NCI-H2107 treated with DMSO at 0.1 percent for 48 hours (cell line): ENCODE data around the gene STK17A.

Source experiments
- DNase-seq: peaks from one replicate; lab custom pipeline; 2025; ENCODE audit not compliant: unreplicated experiment; lab: John Stamatoyannopoulos, UW

STK17A gene

GRCh38 chr7:43630482-43630881 lies 47.6 kb downstream of the STK17A start:
- DNase-seq = no peak

GRCh38 chr7:43631559-43631958 lies 48.7 kb downstream of the STK17A start:
- DNase-seq = no peak

- DNase-seq = no peak
Measured at GRCh38 chr7:43632746-43633145, 49.8 kb downstream of the STK17A start.

DNA sequence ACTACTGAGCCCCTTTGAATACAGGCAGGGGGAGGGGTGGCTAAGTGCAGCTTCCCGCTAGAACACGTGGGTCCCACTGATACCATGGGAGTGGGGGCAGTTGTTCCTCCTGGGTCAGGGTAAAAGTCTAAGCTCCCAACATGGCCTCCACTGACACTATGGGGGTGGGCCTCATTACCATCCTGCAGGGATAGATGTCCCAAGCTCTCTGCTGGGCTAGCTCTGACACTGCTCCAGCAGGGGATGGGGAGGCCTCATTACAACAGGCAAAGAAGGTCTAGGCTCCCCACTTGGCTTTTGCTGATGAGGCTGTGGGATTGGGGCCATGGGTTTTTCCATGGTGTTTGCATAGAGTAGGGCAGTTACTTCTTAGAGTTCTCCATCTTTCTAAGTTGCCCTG lies 51.5 kb downstream of the STK17A start:
- DNase-seq = no peak

- no peak for DNase-seq
Measured at GRCh38 chr7:43636093-43636492, 53.2 kb downstream of the STK17A start.

DNA sequence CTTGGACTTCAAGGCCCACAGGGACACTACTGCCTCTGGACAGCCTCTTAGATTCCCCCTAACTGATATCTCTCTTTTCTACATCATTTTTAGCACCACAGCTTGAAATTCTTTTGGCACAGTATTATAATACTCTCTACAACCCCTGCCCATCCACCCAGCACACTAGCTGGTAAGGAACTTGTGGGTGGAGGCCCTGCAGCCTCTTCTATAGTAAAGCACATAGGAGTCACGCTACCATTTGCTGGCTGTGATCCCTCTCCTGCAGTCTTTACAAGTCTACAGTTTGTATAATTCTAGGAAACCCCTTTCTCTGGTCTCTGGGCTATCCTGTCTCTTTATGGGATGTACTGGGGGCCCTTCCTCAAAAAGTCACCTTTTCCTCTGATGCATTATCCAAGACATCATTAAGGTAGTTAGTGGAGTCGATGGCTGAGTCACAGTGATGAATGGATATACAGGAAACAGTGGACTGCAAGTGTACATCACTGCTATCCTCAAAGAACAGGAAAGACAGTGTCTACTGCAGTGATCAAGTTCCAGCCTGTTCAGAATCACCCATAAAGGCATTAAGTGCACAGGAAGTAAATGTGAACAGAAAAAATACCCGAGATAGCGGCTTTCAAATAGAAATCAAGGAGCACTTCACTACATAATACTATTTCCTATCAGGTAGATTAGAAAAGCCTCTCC lies 54.4 kb downstream of the STK17A start:
- no peak for DNase-seq

- DNase-seq = peak; percentile 88
Measured at GRCh38 chr7:43639858-43640491, 57.1 kb downstream of the STK17A start.

- no peak for DNase-seq
Measured at GRCh38 chr7:43640679-43641078, 57.8 kb downstream of the STK17A start.

GRCh38 chr7:43642897-43643630 lies 60.2 kb downstream of the STK17A start:
- no peak for DNase-seq

GRCh38 chr7:43643846-43644245 lies 60.9 kb downstream of the STK17A start:
- no peak for DNase-seq

DNA sequence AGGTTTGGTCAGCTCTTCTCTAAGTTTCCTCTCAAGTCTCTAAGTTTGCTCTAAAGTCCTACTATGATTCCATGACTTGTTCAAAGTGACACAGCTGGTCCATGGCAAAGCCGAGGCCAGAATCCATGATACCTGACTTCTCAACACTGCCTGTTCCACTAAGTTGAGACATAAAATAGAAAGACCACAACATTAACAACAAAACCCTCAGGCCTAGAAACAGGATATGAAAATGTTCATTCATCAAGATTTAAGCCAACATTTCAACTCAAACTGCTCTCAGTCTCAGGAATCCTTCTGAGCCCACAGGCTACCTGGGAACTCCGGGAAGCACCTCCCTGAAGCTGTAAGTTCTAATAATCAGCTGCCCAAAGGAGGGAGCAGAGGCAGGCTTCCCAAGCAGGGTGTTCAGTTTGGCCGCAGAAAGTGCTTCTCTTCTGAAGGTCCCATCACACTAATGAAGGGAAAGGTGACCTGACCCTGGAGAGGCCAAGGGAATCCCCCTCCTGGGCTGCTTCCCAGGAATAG lies 62.9 kb downstream of the STK17A start:
- DNase-seq = no peak

DNA sequence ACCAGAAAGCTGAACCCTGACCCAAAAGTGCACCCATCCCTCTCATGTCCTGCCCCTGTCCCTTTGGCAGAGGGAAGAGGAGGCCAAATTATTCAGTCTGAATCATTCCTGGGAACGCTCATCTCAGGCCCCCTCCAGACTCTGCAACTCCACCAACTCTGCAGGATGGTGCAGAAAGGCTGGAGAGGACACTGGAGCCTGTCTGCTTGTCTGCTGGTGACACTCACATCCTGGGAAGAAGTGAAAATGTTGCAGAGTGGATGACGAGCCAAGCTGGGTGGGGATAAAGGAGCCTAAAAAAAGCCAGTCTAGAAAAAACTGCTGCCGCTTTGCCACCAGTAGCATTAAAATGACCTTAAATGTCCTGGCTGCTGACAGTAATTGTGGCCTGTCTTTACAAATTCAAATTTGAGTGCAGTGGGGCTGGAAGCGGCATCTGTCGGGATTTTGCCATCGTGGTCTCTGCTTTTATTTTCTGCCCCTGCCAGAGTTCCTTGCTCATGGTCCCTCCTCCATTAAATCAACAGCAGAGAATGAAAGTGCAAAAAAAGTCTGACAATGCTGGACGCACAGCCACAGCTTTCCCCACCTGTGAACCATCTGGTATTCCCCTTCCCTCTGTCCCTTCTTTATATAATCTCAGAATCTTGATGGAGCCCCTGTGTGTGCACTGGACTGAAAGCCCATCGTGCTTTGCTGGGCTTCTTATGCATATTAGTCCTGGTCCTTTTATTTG lies 63.9 kb downstream of the STK17A start:
- DNase-seq = no peak

GRCh38 chr7:43647339-43647672 lies 64.4 kb downstream of the STK17A start:
- no peak for DNase-seq

DNA sequence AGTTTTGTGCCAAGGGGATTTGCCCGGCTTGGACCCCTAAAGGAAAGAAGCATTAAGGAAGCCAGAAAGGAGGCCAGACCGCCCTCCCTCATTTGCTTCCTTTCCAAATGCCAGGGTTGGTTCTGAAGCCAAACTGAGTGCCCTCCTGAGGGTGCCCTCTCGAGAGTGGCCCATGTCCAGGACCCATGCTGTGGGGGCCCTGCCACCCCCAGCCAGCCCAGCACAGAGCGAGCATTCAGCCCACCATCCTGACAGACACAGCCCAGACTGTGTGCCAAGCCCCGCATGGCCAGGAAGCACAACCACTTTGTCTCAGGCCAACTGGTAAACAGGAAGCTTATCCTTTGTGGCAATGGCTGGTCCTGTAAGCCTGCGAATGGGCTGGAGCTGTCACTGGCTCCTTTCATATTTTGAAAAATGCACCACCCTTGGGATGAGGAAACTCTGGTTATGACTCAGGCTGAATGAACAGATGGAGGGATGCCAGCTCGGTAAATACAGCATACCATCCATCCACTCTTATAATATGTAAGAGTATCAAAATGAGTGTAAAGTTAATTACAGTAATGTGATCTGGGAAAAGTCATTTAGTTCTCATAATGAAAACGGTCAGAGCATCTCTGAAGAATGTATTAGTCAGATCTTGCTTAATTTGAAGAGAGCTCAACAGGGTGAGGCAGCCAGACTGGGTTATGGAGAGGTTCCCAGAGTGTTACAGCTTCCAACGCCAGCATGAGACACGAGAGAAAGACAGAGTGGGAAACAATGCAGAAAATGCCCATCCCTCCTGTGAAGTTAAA lies 65.0 kb downstream of the STK17A start:
- DNase-seq = peak; percentile 65

DNA sequence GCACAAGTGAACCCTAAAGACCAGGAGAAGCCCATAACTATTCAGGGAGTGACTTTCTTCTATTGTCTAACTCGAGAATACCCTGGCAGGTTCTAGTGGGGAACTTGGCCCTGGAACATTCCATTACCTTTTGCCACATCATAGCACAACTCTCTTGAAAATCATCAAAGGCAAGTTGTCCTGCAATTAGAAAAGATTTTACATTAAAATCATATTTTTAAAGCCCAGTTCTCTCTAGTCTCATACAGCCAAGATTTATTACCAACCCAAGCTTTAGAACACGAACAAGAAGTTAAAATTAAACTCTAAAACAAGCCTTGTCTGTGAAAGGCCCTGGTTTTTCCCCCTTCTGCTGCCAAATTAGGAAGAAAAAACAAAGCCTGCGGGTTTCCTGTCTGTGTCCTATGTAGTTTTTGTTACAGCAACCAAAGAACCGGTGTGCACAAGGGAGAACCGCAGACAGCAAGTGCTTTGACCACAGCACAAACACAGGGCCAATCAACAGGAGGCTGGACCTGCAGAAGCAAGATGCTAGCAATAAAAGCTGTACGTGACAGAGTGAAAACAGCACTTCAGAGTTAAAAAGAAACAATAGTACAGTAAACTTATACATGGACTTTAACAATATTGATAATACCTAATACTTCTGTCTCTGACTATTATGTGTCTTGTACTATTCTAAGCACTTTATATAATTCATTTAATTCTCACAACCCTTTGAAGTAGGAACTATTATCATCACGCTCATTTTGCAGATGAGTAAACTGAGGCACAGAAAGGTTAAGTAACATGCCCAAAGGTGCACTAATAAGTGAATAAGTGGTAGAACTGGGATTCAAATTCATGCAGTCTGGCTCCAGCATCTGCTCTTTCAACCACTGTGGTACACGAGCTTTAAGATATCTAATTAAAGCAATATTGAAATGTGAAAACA lies 65.8 kb downstream of the STK17A start:
- DNase-seq = peak; percentile 53

- no peak for DNase-seq
Measured at GRCh38 chr7:43649755-43650274, 66.9 kb downstream of the STK17A start.

DNA sequence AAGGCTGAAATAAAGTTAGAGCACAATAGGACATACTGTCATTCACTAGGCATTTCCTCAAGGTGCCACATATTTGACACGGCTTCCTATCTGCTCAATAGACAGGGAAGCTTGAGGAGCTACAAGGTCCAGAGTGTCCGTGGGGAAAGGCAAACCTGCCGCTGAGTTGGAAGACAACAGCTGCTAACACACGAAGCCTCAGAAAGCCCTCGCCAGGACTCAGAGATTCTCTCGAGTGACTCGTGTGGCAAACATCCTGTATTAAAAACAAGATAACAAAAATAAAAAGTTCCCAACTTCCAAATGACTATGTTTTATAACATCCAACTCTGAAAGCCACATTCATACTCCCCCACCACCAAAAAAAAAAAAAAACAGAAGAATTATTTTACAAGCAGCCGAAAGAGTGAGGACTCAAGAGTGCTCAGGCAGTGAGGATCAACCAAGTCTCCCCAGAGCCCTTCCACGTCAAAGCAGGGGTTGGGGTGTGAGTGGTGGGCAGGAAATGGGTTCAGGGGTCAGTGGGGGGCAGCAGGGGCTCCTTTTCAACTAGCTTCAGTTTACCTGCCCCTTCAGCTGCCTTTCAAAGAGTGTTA lies 67.6 kb downstream of the STK17A start:
- DNase-seq = no peak

GRCh38 chr7:43652364-43652763 lies 69.5 kb downstream of the STK17A start:
- DNase-seq = no peak

DNA sequence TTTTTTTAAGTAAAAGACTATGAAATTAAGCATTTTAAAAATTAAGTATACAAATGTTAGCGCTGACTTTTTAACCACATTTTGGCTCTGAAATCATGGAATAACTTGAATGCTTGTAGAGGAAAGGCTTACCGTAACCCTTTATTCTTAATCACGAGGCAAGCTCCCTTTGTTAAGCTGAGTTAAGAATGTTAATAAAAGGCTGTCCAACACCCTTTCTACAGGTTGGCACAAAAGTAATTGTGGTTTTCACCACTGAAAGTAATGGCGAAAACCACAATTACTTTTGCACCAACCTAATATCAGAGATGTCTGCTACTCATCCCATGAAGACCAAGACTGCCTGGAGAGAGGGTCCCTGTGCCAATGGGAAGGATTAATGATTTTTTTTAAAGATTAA lies 70.6 kb downstream of the STK17A start:
- DNase-seq = no peak
